ENCODE data around the gene SOX11.
"Not testable (repeated sequence)": the region's sequence is repeated elsewhere in the genome, so short reads cannot be mapped to it uniquely, and the experiment has no call there.

The SOX11 gene
- long read RNA-seq, result 0 reads

- DNase-seq (ENCODE audit: low read depth in 1 of 2, low spot score in 1 of 2), result no peak
- TF ChIP-seq CTCF (IDR thresholded peaks at IDR 0.05; ENCODE audit: insufficient read depth, low read length) (no peak), REST (IDR thresholded peaks at IDR 0.05; ENCODE audit: insufficient replicate concordance, low read depth) (no peak), SPI1 (IDR thresholded peaks at IDR 0.05; ENCODE audit: borderline replicate concordance, low read depth) (no peak), GABPA (IDR thresholded peaks at IDR 0.05; ENCODE audit: low read depth) (no peak), POLR2AphosphoS5 (IDR thresholded peaks at IDR 0.05; ENCODE audit: low read depth) (no peak)
- Histone ChIP-seq H3K27ac (replicated peaks) (no peak within 1 kb of the TSS), H3K27me3 (ENCODE audit: insufficient read depth, poor library complexity, severe bottlenecking) (peaks cover 25% of the 10 kb centered on the region), H3K4me3 (replicated peaks; ENCODE audit: insufficient read depth, low read length) (no peak within 1 kb of the TSS)
Observed at GRCh38 chr2:5691985-5692529, at the start of gene SOX11. SOX11 (plus strand) TSS chr2:5692384; CDS start chr2:5692722, 338 bp downstream.

GRCh38 chr2:5652734-5653133 is 39.5 kb upstream of the SOX11 start:
- H3K27me3 ChIP-seq (ENCODE audit: insufficient read depth, poor library complexity, severe bottlenecking); DNase-seq (ENCODE audit: low read depth in 1 of 2, low spot score in 1 of 2); H3K27ac ChIP-seq (replicated peaks); H3K4me3 ChIP-seq (replicated peaks; ENCODE audit: insufficient read depth, low read length): not testable (repeated sequence)

- not testable (repeated sequence) for H3K27me3 ChIP-seq (ENCODE audit: insufficient read depth, poor library complexity, severe bottlenecking); DNase-seq (ENCODE audit: low read depth in 1 of 2, low spot score in 1 of 2); H3K27ac ChIP-seq (replicated peaks); H3K4me3 ChIP-seq (replicated peaks; ENCODE audit: insufficient read depth, low read length)
Observed at GRCh38 chr2:5653756-5654155, 38.4 kb upstream of the SOX11 start.

GRCh38 chr2:5657231-5657630 is 35.0 kb upstream of the SOX11 start:
- Histone ChIP-seq H3K27ac (replicated peaks) (no peak overlapping the region), H3K27me3 (ENCODE audit: insufficient read depth, poor library complexity, severe bottlenecking) (no peaks in the 10 kb centered on the region), H3K4me3 (replicated peaks; ENCODE audit: insufficient read depth, low read length) (no peak overlapping the region)
- TF ChIP-seq POLR2AphosphoS5 (IDR thresholded peaks at IDR 0.05; ENCODE audit: low read depth), result no peak
- TF ChIP-seq REST (IDR thresholded peaks at IDR 0.05; ENCODE audit: insufficient replicate concordance, low read depth), result no peak
- TF ChIP-seq CTCF (IDR thresholded peaks at IDR 0.05; ENCODE audit: insufficient read depth, low read length), result no peak
- no peak for TF ChIP-seq SPI1 (IDR thresholded peaks at IDR 0.05; ENCODE audit: borderline replicate concordance, low read depth)
- no peak for TF ChIP-seq GABPA (IDR thresholded peaks at IDR 0.05; ENCODE audit: low read depth)
- DNase-seq (ENCODE audit: low read depth in 1 of 2, low spot score in 1 of 2), result no peak

- TF ChIP-seq GABPA (IDR thresholded peaks at IDR 0.05; ENCODE audit: low read depth) (no peak), REST (IDR thresholded peaks at IDR 0.05; ENCODE audit: insufficient replicate concordance, low read depth) (no peak), SPI1 (IDR thresholded peaks at IDR 0.05; ENCODE audit: borderline replicate concordance, low read depth) (no peak), POLR2AphosphoS5 (IDR thresholded peaks at IDR 0.05; ENCODE audit: low read depth) (no peak), CTCF (IDR thresholded peaks at IDR 0.05; ENCODE audit: insufficient read depth, low read length) (no peak)
- Histone ChIP-seq H3K27ac (replicated peaks) (no peak overlapping the region), H3K4me3 (replicated peaks; ENCODE audit: insufficient read depth, low read length) (no peak overlapping the region), H3K27me3 (ENCODE audit: insufficient read depth, poor library complexity, severe bottlenecking) (no peaks in the 10 kb centered on the region)
- no peak for DNase-seq (ENCODE audit: low read depth in 1 of 2, low spot score in 1 of 2)
Observed at GRCh38 chr2:5660591-5660990, 31.6 kb upstream of the SOX11 start.

Data from HL-60 (cell line).